SK-N-SH treated with all-trans-retinoic acid at 6 μM for 48 hours (cell line): Measurements from ENCODE around the gene EBLN2.

ENCODE experiments used
- ATAC-seq: fragments of 200-7000 bp; cut with Tn5 transposase; 3 replicates; pipeline ENCODE4 v1.9.1; 2020; ENCODE audit warnings: mild to moderate bottlenecking, moderate library complexity
- BACH2 ChIP-seq: fragments of 250-450 bp; sonication (Bioruptor Pico); IDR thresholded peaks from 2 replicates; pipeline ENCODE4 v1.9.0; 2021; ENCODE audit warnings: mild to moderate bottlenecking, borderline replicate concordance
- CSDC2 ChIP-seq: fragments of 250-450 bp; sonication (Bioruptor Pico); IDR thresholded peaks from 2 replicates; pipeline ENCODE4 v1.5.0; 2020; ENCODE audit warnings: mild to moderate bottlenecking, moderate library complexity
- CSRNP3 ChIP-seq: fragments of 250-450 bp; sonication (Bioruptor Pico); IDR thresholded peaks from 2 replicates; pipeline ENCODE4 v1.5.1; 2021; ENCODE audit warnings: mild to moderate bottlenecking, moderate library complexity
- GLIS3 ChIP-seq: fragments of 250-450 bp; sonication (Bioruptor Pico); IDR thresholded peaks from 2 replicates; pipeline ENCODE4 v1.5.0; 2020; ENCODE audit warnings: mild to moderate bottlenecking, moderate library complexity
- ISL1 ChIP-seq: fragments of 250-450 bp; sonication (Bioruptor Pico); IDR thresholded peaks from 2 replicates; pipeline ENCODE4 v2.1.2; 2022; ENCODE audit warnings: mild to moderate bottlenecking, moderate library complexity
- PPARA ChIP-seq: fragments of 250-450 bp; sonication (Bioruptor Pico); IDR thresholded peaks from 2 replicates; pipeline ENCODE4 v1.5.0; 2020; ENCODE audit warnings: mild to moderate bottlenecking, borderline replicate concordance
- RARB ChIP-seq: fragments of 250-450 bp; sonication (Bioruptor Pico); IDR thresholded peaks from 2 replicates; pipeline ENCODE4 v1.8.0; 2021; ENCODE audit warnings: mild to moderate bottlenecking, moderate library complexity
- SNAI2 ChIP-seq: fragments of 250-450 bp; sonication (Bioruptor Pico); IDR thresholded peaks from 2 replicates; pipeline ENCODE4 v1.5.0; 2020; ENCODE audit warnings: mild to moderate bottlenecking, moderate library complexity
- TCF4 ChIP-seq: fragments of 250-450 bp; sonication (Bioruptor Pico); IDR thresholded peaks from 2 replicates; pipeline ENCODE4 v1.8.0; 2021; ENCODE audit warnings: mild to moderate bottlenecking, moderate library complexity, borderline replicate concordance
- TOX ChIP-seq: fragments of 250-450 bp; sonication (Bioruptor Pico); IDR thresholded peaks from 2 replicates; pipeline ENCODE4 v1.8.0; 2021; ENCODE audit warnings: mild to moderate bottlenecking, moderate library complexity, borderline replicate concordance
- ZC3H10 ChIP-seq: fragments of 250-450 bp; sonication (Bioruptor Pico); IDR thresholded peaks from 2 replicates; pipeline ENCODE4 v1.5.1; 2021; ENCODE audit warnings: mild to moderate bottlenecking, moderate library complexity
- ZFP3 ChIP-seq: fragments of 250-450 bp; sonication (Bioruptor Pico); IDR thresholded peaks from 2 replicates; pipeline ENCODE4 v1.5.0; 2020; ENCODE audit warnings: mild to moderate bottlenecking, moderate library complexity
- ZFP30 ChIP-seq: fragments of 450-650 bp; formaldehyde crosslinking; IDR thresholded peaks from 2 replicates; pipeline ENCODE4 v1.5.0; 2022; ENCODE audit warnings: mild to moderate bottlenecking, moderate library complexity
- ZNF70 ChIP-seq: fragments of 450-650 bp; formaldehyde crosslinking; IDR thresholded peaks from 2 replicates; pipeline ENCODE4 v1.5.0; 2020; ENCODE audit warnings: mild to moderate bottlenecking, moderate library complexity
- ZNF8 ChIP-seq: fragments of 450-650 bp; formaldehyde crosslinking; IDR thresholded peaks from 2 replicates; pipeline ENCODE4 v1.5.0; 2020; ENCODE audit warnings: mild to moderate bottlenecking, moderate library complexity
- TF ChIP-seq, protein P1 (sequence below): fragments of 250-450 bp; sonication (Bioruptor Pico); IDR thresholded peaks from 2 replicates; pipeline ENCODE4 v1.5.1; 2020; ENCODE audit warnings: low read depth, mild to moderate bottlenecking, moderate library complexity
- TF ChIP-seq, protein P2 (sequence below): fragments of 250-450 bp; sonication (Bioruptor Pico); IDR thresholded peaks from 2 replicates; pipeline ENCODE4 v1.8.0; 2020; ENCODE audit warnings: mild to moderate bottlenecking, moderate library complexity, borderline replicate concordance
- TF ChIP-seq, protein P3 (sequence below): fragments of 250-450 bp; sonication (Bioruptor Pico); IDR thresholded peaks from 2 replicates; pipeline ENCODE4 v1.8.0; 2021; ENCODE audit warnings: low read depth, mild to moderate bottlenecking, moderate library complexity, borderline replicate concordance
- TF ChIP-seq, protein P4 (sequence below): fragments of 250-450 bp; sonication (Bioruptor Pico); IDR thresholded peaks from 2 replicates; pipeline ENCODE4 v1.5.0; 2020; ENCODE audit warnings: mild to moderate bottlenecking, moderate library complexity

Gene EBLN2

DNA sequence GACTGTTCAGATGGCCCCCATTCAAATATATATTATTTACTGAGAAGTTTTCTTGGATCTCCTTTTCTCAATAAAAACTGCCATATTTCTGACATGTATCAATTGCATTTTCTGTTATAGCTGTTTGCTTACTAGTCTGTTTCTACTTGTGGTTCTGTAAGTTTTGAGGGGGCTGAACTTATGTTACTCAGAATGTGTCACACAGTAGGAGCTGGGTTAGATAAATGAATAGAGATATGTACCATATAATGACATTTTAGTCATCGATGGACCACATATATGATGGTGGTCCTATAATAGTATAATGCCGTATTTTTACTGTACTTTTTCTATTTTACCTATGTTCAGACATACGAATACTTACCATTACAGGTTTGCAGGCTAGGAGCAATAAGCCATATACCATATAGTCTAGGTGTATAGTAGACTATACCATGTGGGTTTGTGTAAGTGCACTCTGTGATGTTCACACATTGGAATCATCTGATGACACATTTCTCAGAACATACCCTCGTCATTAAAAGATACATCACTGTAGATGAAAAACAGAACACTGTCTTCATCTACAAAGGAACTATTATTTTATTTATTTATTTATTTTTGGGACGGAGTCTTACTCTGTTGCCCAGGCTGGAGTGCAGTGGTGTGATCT, 42.5 kb upstream of the EBLN2 start:
- no peak for ATAC-seq
- TF ChIP-seq BACH2 (CRISPR knock-in tag) (no peak), ZNF70 (CRISPR knock-in tag) (no peak), ZNF8 (CRISPR knock-in tag) (no peak), TOX (CRISPR knock-in tag) (no peak), GLIS3 (CRISPR knock-in tag) (no peak), CSRNP3 (no peak), ZC3H10 (CRISPR knock-in tag) (no peak), ISL1 (CRISPR knock-in tag) (no peak), CSDC2 (CRISPR knock-in tag) (no peak), TCF4 (CRISPR knock-in tag) (no peak), SNAI2 (CRISPR knock-in tag) (no peak), RARB (CRISPR knock-in tag) (no peak), ZFP3 (CRISPR knock-in tag) (no peak), ZFP30 (CRISPR knock-in tag) (no peak)
- TF ChIP-seq, protein P1, sequence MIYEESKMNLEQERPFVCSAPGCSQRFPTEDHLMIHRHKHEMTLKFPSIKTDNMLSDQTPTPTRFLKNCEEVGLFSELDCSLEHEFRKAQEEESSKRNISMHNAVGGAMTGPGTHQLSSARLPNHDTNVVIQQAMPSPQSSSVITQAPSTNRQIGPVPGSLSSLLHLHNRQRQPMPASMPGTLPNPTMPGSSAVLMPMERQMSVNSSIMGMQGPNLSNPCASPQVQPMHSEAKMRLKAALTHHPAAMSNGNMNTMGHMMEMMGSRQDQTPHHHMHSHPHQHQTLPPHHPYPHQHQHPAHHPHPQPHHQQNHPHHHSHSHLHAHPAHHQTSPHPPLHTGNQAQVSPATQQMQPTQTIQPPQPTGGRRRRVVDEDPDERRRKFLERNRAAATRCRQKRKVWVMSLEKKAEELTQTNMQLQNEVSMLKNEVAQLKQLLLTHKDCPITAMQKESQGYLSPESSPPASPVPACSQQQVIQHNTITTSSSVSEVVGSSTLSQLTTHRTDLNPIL (CRISPR knock-in tag) = no peak
- TF ChIP-seq, protein P2, sequence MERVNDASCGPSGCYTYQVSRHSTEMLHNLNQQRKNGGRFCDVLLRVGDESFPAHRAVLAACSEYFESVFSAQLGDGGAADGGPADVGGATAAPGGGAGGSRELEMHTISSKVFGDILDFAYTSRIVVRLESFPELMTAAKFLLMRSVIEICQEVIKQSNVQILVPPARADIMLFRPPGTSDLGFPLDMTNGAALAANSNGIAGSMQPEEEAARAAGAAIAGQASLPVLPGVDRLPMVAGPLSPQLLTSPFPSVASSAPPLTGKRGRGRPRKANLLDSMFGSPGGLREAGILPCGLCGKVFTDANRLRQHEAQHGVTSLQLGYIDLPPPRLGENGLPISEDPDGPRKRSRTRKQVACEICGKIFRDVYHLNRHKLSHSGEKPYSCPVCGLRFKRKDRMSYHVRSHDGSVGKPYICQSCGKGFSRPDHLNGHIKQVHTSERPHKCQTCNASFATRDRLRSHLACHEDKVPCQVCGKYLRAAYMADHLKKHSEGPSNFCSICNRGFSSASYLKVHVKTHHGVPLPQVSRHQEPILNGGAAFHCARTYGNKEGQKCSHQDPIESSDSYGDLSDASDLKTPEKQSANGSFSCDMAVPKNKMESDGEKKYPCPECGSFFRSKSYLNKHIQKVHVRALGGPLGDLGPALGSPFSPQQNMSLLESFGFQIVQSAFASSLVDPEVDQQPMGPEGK (CRISPR knock-in tag) = no peak

GRCh38 chr3:73021301-73021835, 40.1 kb upstream of the EBLN2 start:
- no peak for ATAC-seq
- TF ChIP-seq, protein P3, sequence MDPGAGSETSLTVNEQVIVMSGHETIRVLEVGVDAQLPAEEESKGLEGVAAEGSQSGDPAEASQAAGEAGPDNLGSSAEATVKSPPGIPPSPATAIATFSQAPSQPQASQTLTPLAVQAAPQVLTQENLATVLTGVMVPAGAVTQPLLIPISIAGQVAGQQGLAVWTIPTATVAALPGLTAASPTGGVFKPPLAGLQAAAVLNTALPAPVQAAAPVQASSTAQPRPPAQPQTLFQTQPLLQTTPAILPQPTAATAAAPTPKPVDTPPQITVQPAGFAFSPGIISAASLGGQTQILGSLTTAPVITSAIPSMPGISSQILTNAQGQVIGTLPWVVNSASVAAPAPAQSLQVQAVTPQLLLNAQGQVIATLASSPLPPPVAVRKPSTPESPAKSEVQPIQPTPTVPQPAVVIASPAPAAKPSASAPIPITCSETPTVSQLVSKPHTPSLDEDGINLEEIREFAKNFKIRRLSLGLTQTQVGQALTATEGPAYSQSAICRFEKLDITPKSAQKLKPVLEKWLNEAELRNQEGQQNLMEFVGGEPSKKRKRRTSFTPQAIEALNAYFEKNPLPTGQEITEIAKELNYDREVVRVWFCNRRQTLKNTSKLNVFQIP (CRISPR knock-in tag) = no peak
- TF ChIP-seq ISL1 (CRISPR knock-in tag) (no peak), RARB (CRISPR knock-in tag) (no peak)
- TF ChIP-seq, protein P4, sequence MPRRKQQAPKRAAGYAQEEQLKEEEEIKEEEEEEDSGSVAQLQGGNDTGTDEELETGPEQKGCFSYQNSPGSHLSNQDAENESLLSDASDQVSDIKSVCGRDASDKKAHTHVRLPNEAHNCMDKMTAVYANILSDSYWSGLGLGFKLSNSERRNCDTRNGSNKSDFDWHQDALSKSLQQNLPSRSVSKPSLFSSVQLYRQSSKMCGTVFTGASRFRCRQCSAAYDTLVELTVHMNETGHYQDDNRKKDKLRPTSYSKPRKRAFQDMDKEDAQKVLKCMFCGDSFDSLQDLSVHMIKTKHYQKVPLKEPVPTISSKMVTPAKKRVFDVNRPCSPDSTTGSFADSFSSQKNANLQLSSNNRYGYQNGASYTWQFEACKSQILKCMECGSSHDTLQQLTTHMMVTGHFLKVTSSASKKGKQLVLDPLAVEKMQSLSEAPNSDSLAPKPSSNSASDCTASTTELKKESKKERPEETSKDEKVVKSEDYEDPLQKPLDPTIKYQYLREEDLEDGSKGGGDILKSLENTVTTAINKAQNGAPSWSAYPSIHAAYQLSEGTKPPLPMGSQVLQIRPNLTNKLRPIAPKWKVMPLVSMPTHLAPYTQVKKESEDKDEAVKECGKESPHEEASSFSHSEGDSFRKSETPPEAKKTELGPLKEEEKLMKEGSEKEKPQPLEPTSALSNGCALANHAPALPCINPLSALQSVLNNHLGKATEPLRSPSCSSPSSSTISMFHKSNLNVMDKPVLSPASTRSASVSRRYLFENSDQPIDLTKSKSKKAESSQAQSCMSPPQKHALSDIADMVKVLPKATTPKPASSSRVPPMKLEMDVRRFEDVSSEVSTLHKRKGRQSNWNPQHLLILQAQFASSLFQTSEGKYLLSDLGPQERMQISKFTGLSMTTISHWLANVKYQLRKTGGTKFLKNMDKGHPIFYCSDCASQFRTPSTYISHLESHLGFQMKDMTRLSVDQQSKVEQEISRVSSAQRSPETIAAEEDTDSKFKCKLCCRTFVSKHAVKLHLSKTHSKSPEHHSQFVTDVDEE (CRISPR knock-in tag) = no peak
- TF ChIP-seq, protein P1 (CRISPR knock-in tag) = no peak
- TF ChIP-seq, all 23 proteins: peak for 0

DNA sequence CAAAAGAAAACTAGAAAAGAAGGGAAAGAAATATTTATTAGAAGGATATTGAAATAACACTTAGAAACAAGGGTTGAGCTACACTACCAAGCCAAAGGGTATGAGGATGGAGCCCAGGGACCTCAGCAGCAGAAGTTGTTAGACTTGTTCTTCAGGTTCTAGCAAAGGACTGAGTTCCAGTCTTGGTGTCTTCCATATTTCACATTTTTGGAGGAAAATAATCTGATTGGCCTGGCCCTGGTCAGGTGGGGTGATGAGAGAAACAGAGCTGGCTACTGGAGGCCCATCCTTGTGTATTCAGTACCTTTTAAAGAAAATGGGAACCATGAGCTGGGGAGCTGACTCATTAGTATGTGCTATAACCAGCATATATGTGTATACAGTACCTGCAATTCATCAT, 36.6 kb upstream of the EBLN2 start:
- ATAC-seq = no peak
- TF ChIP-seq BACH2 (CRISPR knock-in tag) = no peak
- no peak for TF ChIP-seq PPARA
- TF ChIP-seq ZC3H10 (CRISPR knock-in tag) = no peak
- TF ChIP-seq, protein P2 (CRISPR knock-in tag) = no peak
- TF ChIP-seq, protein P4 (CRISPR knock-in tag) = no peak
- TF ChIP-seq SNAI2 (CRISPR knock-in tag) = no peak
- TF ChIP-seq, protein P1 (CRISPR knock-in tag) = no peak
